ENCODE results near the gene ZACN.

Gene ZACN

GRCh38 chr17:76123749-76124581 is 45.0 kb downstream of the ZACN start:
- TF ChIP-seq TAF1 (IDR thresholded peaks at IDR 0.05; ENCODE audit: borderline replicate concordance, insufficient read depth, low read length) (no peak), SIN3A (IDR thresholded peaks at IDR 0.05; ENCODE audit: borderline replicate concordance, insufficient read depth, low read length) (no peak), POLR2AphosphoS5 (IDR thresholded peaks at IDR 0.05; ENCODE audit: low read depth, low read length) (no peak), FOXP2 (optimal IDR thresholded peaks at IDR 0.05; ENCODE audit: borderline replicate concordance, extremely low read depth, extremely low read length, insufficient read depth) (no peak)
- TF ChIP-seq, protein P1, sequence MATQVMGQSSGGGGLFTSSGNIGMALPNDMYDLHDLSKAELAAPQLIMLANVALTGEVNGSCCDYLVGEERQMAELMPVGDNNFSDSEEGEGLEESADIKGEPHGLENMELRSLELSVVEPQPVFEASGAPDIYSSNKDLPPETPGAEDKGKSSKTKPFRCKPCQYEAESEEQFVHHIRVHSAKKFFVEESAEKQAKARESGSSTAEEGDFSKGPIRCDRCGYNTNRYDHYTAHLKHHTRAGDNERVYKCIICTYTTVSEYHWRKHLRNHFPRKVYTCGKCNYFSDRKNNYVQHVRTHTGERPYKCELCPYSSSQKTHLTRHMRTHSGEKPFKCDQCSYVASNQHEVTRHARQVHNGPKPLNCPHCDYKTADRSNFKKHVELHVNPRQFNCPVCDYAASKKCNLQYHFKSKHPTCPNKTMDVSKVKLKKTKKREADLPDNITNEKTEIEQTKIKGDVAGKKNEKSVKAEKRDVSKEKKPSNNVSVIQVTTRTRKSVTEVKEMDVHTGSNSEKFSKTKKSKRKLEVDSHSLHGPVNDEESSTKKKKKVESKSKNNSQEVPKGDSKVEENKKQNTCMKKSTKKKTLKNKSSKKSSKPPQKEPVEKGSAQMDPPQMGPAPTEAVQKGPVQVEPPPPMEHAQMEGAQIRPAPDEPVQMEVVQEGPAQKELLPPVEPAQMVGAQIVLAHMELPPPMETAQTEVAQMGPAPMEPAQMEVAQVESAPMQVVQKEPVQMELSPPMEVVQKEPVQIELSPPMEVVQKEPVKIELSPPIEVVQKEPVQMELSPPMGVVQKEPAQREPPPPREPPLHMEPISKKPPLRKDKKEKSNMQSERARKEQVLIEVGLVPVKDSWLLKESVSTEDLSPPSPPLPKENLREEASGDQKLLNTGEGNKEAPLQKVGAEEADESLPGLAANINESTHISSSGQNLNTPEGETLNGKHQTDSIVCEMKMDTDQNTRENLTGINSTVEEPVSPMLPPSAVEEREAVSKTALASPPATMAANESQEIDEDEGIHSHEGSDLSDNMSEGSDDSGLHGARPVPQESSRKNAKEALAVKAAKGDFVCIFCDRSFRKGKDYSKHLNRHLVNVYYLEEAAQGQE (IDR thresholded peaks at IDR 0.05; ENCODE audit: insufficient read depth in 1 of 2, low read depth in 2 of 2, low read length in 2 of 2), result no peak

DNA sequence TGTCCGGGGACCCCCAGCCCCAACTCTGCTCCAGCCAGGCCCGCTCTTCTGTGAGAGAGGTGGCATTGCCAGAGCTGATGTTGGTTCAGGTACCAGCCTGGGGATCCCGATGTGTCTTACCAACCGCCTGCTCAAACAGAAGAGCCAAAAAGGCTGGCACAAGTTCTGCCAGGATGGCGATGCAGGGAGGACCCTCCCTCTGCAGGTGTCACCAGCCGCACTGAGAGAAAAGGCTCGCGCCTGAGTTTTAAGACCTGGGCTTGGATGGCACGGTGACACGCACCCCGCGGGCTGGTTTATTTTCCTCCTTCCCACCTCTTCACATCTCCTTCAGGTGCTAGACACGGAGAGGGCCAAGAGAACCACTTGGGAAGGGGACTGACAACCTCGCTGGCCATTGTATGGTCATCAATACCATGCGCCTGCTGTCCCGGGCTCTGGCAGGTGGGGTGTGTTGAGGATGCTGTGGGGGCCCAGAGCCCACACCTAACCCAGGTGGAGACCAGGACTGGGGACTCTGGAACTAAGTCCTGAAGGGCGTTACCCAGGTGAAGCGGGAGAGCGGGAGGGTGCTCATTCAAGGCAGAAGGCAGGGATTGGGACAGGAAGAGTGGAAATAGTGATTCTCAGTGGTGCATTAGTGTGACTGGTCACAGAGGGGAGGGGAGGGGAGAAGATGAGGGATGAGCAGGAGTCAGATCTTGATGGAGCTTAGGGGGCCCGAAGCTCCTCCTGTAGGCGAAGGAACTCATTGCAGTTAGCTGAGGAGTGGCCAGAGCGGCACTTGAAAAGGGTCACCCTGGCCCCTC is 45.8 kb downstream of the ZACN start:
- TF ChIP-seq POLR2AphosphoS5 (IDR thresholded peaks at IDR 0.05; ENCODE audit: low read depth, low read length), result no peak
- TF ChIP-seq FOXP2 (optimal IDR thresholded peaks at IDR 0.05; ENCODE audit: borderline replicate concordance, extremely low read depth, extremely low read length, insufficient read depth), result no peak
- TF ChIP-seq SIN3A (IDR thresholded peaks at IDR 0.05; ENCODE audit: borderline replicate concordance, insufficient read depth, low read length), result no peak
- TF ChIP-seq, protein P1 (IDR thresholded peaks at IDR 0.05; ENCODE audit: insufficient read depth in 1 of 2, low read depth in 2 of 2, low read length in 2 of 2), result no peak
- TF ChIP-seq TAF1 (IDR thresholded peaks at IDR 0.05; ENCODE audit: borderline replicate concordance, insufficient read depth, low read length), result no peak

GRCh38 chr17:76125391-76125675 is 46.4 kb downstream of the ZACN start:
- TF ChIP-seq, protein P1 (IDR thresholded peaks at IDR 0.05; ENCODE audit: insufficient read depth in 1 of 2, low read depth in 2 of 2, low read length in 2 of 2), result no peak
- TF ChIP-seq TAF1 (IDR thresholded peaks at IDR 0.05; ENCODE audit: borderline replicate concordance, insufficient read depth, low read length) (no peak), FOXP2 (optimal IDR thresholded peaks at IDR 0.05; ENCODE audit: borderline replicate concordance, extremely low read depth, extremely low read length, insufficient read depth) (no peak), POLR2AphosphoS5 (IDR thresholded peaks at IDR 0.05; ENCODE audit: low read depth, low read length) (no peak), SIN3A (IDR thresholded peaks at IDR 0.05; ENCODE audit: borderline replicate concordance, insufficient read depth, low read length) (no peak)

DNA sequence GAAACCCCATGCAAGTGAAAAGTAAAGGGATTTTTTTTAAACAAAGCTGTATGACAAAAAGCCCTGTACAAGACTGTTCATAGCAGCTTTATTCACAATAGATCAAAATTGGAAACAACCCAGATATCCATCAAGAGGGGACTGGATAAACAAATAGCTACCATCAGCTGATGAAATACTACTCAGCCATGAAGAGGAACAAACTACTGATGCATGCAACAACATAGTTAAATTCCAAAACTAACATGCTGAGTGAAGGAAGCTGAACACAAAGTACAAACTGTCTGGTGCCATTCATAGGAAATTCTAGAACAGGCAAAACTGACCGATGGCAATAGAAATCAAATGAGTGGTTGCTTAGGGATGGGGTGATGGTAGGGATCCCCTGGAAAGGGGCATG is 46.9 kb downstream of the ZACN start:
- TF ChIP-seq, protein P1 (IDR thresholded peaks at IDR 0.05; ENCODE audit: insufficient read depth in 1 of 2, low read depth in 2 of 2, low read length in 2 of 2), result no peak
- no peak for TF ChIP-seq POLR2AphosphoS5 (IDR thresholded peaks at IDR 0.05; ENCODE audit: low read depth, low read length)
- no peak for TF ChIP-seq FOXP2 (optimal IDR thresholded peaks at IDR 0.05; ENCODE audit: borderline replicate concordance, extremely low read depth, extremely low read length, insufficient read depth)
- TF ChIP-seq TAF1 (IDR thresholded peaks at IDR 0.05; ENCODE audit: borderline replicate concordance, insufficient read depth, low read length), result no peak
- no peak for TF ChIP-seq SIN3A (IDR thresholded peaks at IDR 0.05; ENCODE audit: borderline replicate concordance, insufficient read depth, low read length)
